HG03135 (cell line): ENCODE results near the gene IL18.
"Not testable (repeated sequence)": the region's sequence is repeated elsewhere in the genome, so short reads cannot be mapped to it uniquely, and the experiment has no call there.

Source experiments
- ATAC-seq: cut with Tn5 transposase; IDR thresholded peaks from one replicate; pipeline ENCODE4 v1.9.1; 2021; ENCODE audit warnings: mild to moderate bottlenecking, moderate library complexity; ENCODE audit not compliant: unreplicated experiment

Gene IL18

GRCh38 chr11:112172362-112172994, 8.6 kb upstream of the IL18 start:
- peak; percentile 50 for ATAC-seq

- no peak for ATAC-seq
Measured at GRCh38 chr11:112167145-112167544, 3.3 kb upstream of the IL18 start, which contains the start of gene TEX12. Gene TEX12 (plus strand): TSS chr11:112167372. CDS start chr11:112169269, 1,897 bp downstream.

GRCh38 chr11:112166562-112166961, 2.7 kb upstream of the IL18 start:
- ATAC-seq, result no peak

- no peak for ATAC-seq
Measured at GRCh38 chr11:112165049-112165448, 1.2 kb upstream of the IL18 start.

GRCh38 chr11:112162761-112163546, 940 bp downstream of the IL18 start:
- no peak for ATAC-seq

- not testable (repeated sequence) for ATAC-seq
Measured at GRCh38 chr11:112162200-112162599, 1.7 kb downstream of the IL18 start.

- ATAC-seq, result no peak
Measured at GRCh38 chr11:112161012-112161411, 2.9 kb downstream of the IL18 start.

GRCh38 chr11:112160091-112160848, 3.6 kb downstream of the IL18 start:
- no peak for ATAC-seq

- ATAC-seq, result no peak
Measured at GRCh38 chr11:112159098-112160065, 4.5 kb downstream of the IL18 start.

- ATAC-seq, result no peak
Measured at GRCh38 chr11:112156956-112157766, 6.7 kb downstream of the IL18 start.

- no peak for ATAC-seq
Measured at GRCh38 chr11:112156153-112156955, 7.5 kb downstream of the IL18 start.

- ATAC-seq, result no peak
Measured at GRCh38 chr11:112150517-112150916, 13.4 kb downstream of the IL18 start.

GRCh38 chr11:112143597-112143996, 20.3 kb downstream of the IL18 start:
- no peak for ATAC-seq

GRCh38 chr11:112134473-112134872, 29.4 kb downstream of the IL18 start:
- ATAC-seq, result no peak

- ATAC-seq, result no peak
Measured at GRCh38 chr11:112132737-112133136, 31.2 kb downstream of the IL18 start.

GRCh38 chr11:112129656-112130055, 34.2 kb downstream of the IL18 start:
- no peak for ATAC-seq

GRCh38 chr11:112128483-112129121, 35.3 kb downstream of the IL18 start:
- ATAC-seq, result no peak

GRCh38 chr11:112127056-112127455, 36.8 kb downstream of the IL18 start:
- no peak for ATAC-seq
